IMR-90 (cell line): ENCODE measurements around the gene ANGPTL7. TPM values are rescaled to one million over a fixed set of nuclear protein-coding genes. Genes with fewer than 3 reads are reported as not detected.
A peak's percentile ranks its signal among the peaks of the same experiment; 100 is the strongest.

Experiments
- ATAC-seq: fragments of 200-7000 bp; cut with Tn5 transposase; 2 replicates; pipeline ENCODE4 v1.9.1; 2020; ENCODE audit warnings: low read depth, mild to moderate bottlenecking, moderate library complexity
- BruUV-seq: library from RNA; stranded (reverse); fragments of 400-500 nt; replicated peaks from 2 replicates; lab custom pipeline; 2021; lab: Mats Ljungman, UMichigan
- CTCF ChIA-PET: fragments of 300-600 bp; formaldehyde crosslinking; extraction: SDS; loops from one replicate; lab custom pipeline; 2021; ENCODE audit warnings: antibody characterized with exemption; lab: Yijun Ruan, JAX
- POLR2A ChIA-PET: fragments of 300-600 bp; sonication (Branson Sonifier 250); formaldehyde crosslinking; loops from one replicate; lab custom pipeline; 2022; ENCODE audit warnings: antibody characterized with exemption; ENCODE audit not compliant: unreplicated experiment; lab: Charles Lee
- DNase-seq: peaks from one replicate; pipeline ENCODE4 v3.0.0; 2013
- H2AFZ ChIP-seq: replicated peaks from 2 replicates; pipeline ENCODE3; 2013; ENCODE audit warnings: low read length, mild to moderate bottlenecking; ENCODE audit not compliant: poor library complexity
- H2AK5ac ChIP-seq: 2 replicates; pipeline ENCODE4 v1.6.1; 2013; ENCODE audit warnings: low read depth, low read length, inconsistent platforms
- H2AK9ac ChIP-seq: replicated peaks from 2 replicates; pipeline ENCODE3; 2013; ENCODE audit warnings: mild to moderate bottlenecking, low read depth, low read length, moderate library complexity; ENCODE audit not compliant: poor library complexity
- H2BK120ac ChIP-seq: 2 replicates; pipeline ENCODE4 v1.6.1; 2013; ENCODE audit warnings: low read depth, low read length, inconsistent platforms
- H2BK15ac ChIP-seq: 3 replicates; pipeline ENCODE4 v1.6.1; 2013; ENCODE audit warnings: low read depth, low read length, inconsistent platforms
- H2BK20ac ChIP-seq: 2 replicates; pipeline ENCODE4 v1.6.1; 2013; ENCODE audit warnings: low read depth, mild to moderate bottlenecking, inconsistent platforms, low read length, moderate library complexity
- H2BK5ac ChIP-seq: 2 replicates; pipeline ENCODE4 v1.6.1; 2013; ENCODE audit warnings: mild to moderate bottlenecking, low read depth, low read length, inconsistent platforms; ENCODE audit not compliant: poor library complexity, severe bottlenecking
- H3K14ac ChIP-seq: replicated peaks from 2 replicates; pipeline ENCODE4 v1.6.1; 2013; ENCODE audit warnings: low read depth, low read length, inconsistent platforms
- H3K18ac ChIP-seq: 2 replicates; pipeline ENCODE4 v1.6.1; 2013; ENCODE audit warnings: low read depth, low read length, control low read depth
- H3K23ac ChIP-seq: 2 replicates; pipeline ENCODE4 v1.6.1; 2013; ENCODE audit warnings: low read depth, low read length, inconsistent platforms
- H3K27ac ChIP-seq: 2 replicates; pipeline ENCODE4 v1.5.1; 2013; ENCODE audit warnings: mild to moderate bottlenecking, control low read depth, low read length; ENCODE audit not compliant: insufficient read depth
- H3K27me3 ChIP-seq: 2 replicates; pipeline ENCODE4 v1.6.1; 2013; ENCODE audit warnings: low read length; ENCODE audit not compliant: control insufficient read depth, insufficient read depth
- H3K36me3 ChIP-seq: 2 replicates; pipeline ENCODE4 v1.6.1; 2013; ENCODE audit warnings: low read length, mixed read lengths; ENCODE audit not compliant: control insufficient read depth, insufficient read depth
- H3K4ac ChIP-seq: 2 replicates; pipeline ENCODE4 v1.6.1; 2013; ENCODE audit warnings: low read depth, low read length, inconsistent platforms
- H3K4me1 ChIP-seq: 2 replicates; pipeline ENCODE4 v1.6.1; 2013; ENCODE audit warnings: low read length, mixed read lengths; ENCODE audit not compliant: control insufficient read depth, insufficient read depth
- H3K4me2 ChIP-seq: 2 replicates; pipeline ENCODE4 v1.6.1; 2013; ENCODE audit warnings: low read depth, mild to moderate bottlenecking, control low read depth, low read length, moderate library complexity
- H3K4me3 ChIP-seq: 2 replicates; pipeline ENCODE4 v1.5.1; 2013; ENCODE audit warnings: low read depth, mild to moderate bottlenecking, control low read depth, low read length, moderate library complexity; ENCODE audit not compliant: insufficient read depth
- H3K56ac ChIP-seq: 2 replicates; pipeline ENCODE4 v1.6.1; 2013; ENCODE audit warnings: low read length, inconsistent platforms; ENCODE audit not compliant: insufficient read depth; ENCODE audit errors: extremely low read depth
- H3K79me1 ChIP-seq, 2 experiments: 2 replicates each; pipeline ENCODE4 v1.6.1; 2013; ENCODE audit warnings: low read length in 2 of 2, inconsistent platforms in 1 of 2, low read depth in 1 of 2
- H3K9ac ChIP-seq: 2 replicates; pipeline ENCODE4 v1.6.1; 2013; ENCODE audit warnings: low read depth, low read length, control low read depth
- H3K9me1 ChIP-seq: 2 replicates; pipeline ENCODE4 v1.6.1; 2013; ENCODE audit warnings: low read length, inconsistent platforms; ENCODE audit not compliant: insufficient read depth
- H3K9me3 ChIP-seq: 2 replicates; pipeline ENCODE4 v1.6.1; 2013; ENCODE audit warnings: low read length; ENCODE audit not compliant: control insufficient read depth, insufficient read depth
- H4K20me1 ChIP-seq: 2 replicates; pipeline ENCODE4 v1.6.1; 2013; ENCODE audit warnings: low read length, inconsistent platforms; ENCODE audit not compliant: insufficient read depth
- H4K5ac ChIP-seq: 2 replicates; pipeline ENCODE4 v1.6.1; 2013; ENCODE audit warnings: mild to moderate bottlenecking, low read depth, low read length, control low read depth
- H4K8ac ChIP-seq, 2 experiments: 2 replicates each; pipeline ENCODE4 v1.6.1; 2013; ENCODE audit warnings: low read depth in 2 of 2, low read length in 2 of 2, control low read depth in 1 of 2, inconsistent platforms in 1 of 2
- H4K91ac ChIP-seq: 2 replicates; pipeline ENCODE4 v1.6.1; 2013; ENCODE audit warnings: low read depth, low read length, inconsistent platforms; ENCODE audit not compliant: insufficient read depth
- CEBPB ChIP-seq: IDR thresholded peaks from 2 replicates; pipeline ENCODE4 v1.6.1; 2012; ENCODE audit warnings: low read depth, low read length, improper control_type of control experiment
- CTCF ChIP-seq: conservative IDR thresholded peaks from 2 replicates; pipeline ENCODE4 v1.5.1; 2012; ENCODE audit warnings: mild to moderate bottlenecking, low read depth, low read length, improper control_type of control experiment
- USF2 ChIP-seq: fragments of 150-350 bp; IDR thresholded peaks from 2 replicates; pipeline ENCODE4 v1.6.1; 2017; ENCODE audit warnings: mild to moderate bottlenecking, antibody characterized with exemption, low read length, low read depth
- dilution Hi-C: fragments of 300-500 bp; cut with HindIII; formaldehyde crosslinking; loops from one replicate; pipeline ENCODE4 v1.14.3; 2018; ENCODE audit warnings: low sequenced_read_pairs; ENCODE audit not compliant: unreplicated experiment
- in situ Hi-C: fragments of 300-500 bp; cut with MboI; formaldehyde crosslinking; loops from 3 replicates; pipeline ENCODE4 v1.14.3; 2019; ENCODE audit warnings: low sequenced_read_pairs, inconsistent platforms, mixed read lengths
- intact Hi-C: fragments of 100-400 bp; cut with micrococcal nuclease; formaldehyde crosslinking; loops from 2 replicates; pipeline ENCODE4 v1.10.0; 2022
- polyA plus RNA-seq, 3 experiments: library from polyadenylated mRNA; depleted of rRNA; stranded (reverse); fragments of >200 nt; gene quantifications; 2 replicates each; pipeline ENCODE4 v1.2.3, GENCODE V29; 2012; ENCODE audit warnings: low replicate concordance in 1 of 3
- total RNA-seq: library from RNA; depleted of rRNA; stranded (reverse); fragments of >200 nt; gene quantifications from 2 replicates; pipeline ENCODE4 v1.2.3, GENCODE V29; 2012

ANGPTL7 gene
- total and polyA plus RNA-seq, 2 of the 4 experiments (the other 2 are of a cell fraction) = under 0.01 TPM; not detected in 1

- intact Hi-C loops = no loop called here
- H3K9ac ChIP-seq = no peak overlapping the region
- H2BK15ac ChIP-seq = no peak overlapping the region
- H3K79me1 ChIP-seq = peaks cover under 1 to 8% of the 10 kb centered on the region in 2 experiments
- peak; percentile 52 for ATAC-seq
- no peak overlapping the region for H3K18ac ChIP-seq
- no peaks in the 10 kb centered on the region for H4K20me1 ChIP-seq
- H3K23ac ChIP-seq = no peak overlapping the region
- H2BK5ac ChIP-seq = no peak overlapping the region
- H3K56ac ChIP-seq = no peak overlapping the region
- H3K27ac ChIP-seq = no peak overlapping the region
- H3K14ac ChIP-seq = 0 out of 2 replicates have a peak overlapping the region, but pooled peaks have one; percentile 6
- H3K9me3 ChIP-seq = no peaks in the 10 kb centered on the region
- no peak overlapping the region for H4K5ac ChIP-seq
- peaks cover 4% of the 10 kb centered on the region; the same call in 1 of the 2 replicates for H3K36me3 ChIP-seq
- peak; percentile 49 for DNase-seq
- H2AFZ ChIP-seq = no peak overlapping the region
- no peak overlapping the region for H3K4me3 ChIP-seq
- H3K9me1 ChIP-seq = peaks cover 18% of the 10 kb centered on the region
- H2AK9ac ChIP-seq = no peak overlapping the region
- no peak overlapping the region for H2BK20ac ChIP-seq
- POLR2A ChIA-PET = no interaction called here
- dilution Hi-C loops = no loop called here
- TF ChIP-seq CEBPB (no peak), USF2 (peak; percentile 29; the same call in 1 of the 2 replicates), CTCF (no peak)
- no peak overlapping the region for H4K91ac ChIP-seq
- H3K27me3 ChIP-seq = no peaks in the 10 kb centered on the region
- no peak overlapping the region for H3K4ac ChIP-seq
- H2BK120ac ChIP-seq = no peak overlapping the region
- in situ Hi-C loops = no loop called here
- CTCF ChIA-PET = interaction anchor here (0.7 to 1.7 kb wide), 2 partner anchors 82 to 143 kb away, joined by 5 to 7 read pairs; no protein-coding TSS in a partner anchor
- no peak overlapping the region for H3K4me2 ChIP-seq
- H2AK5ac ChIP-seq = no peak overlapping the region
- peaks cover 17% of the 10 kb centered on the region for H3K4me1 ChIP-seq
- H4K8ac ChIP-seq = no peak overlapping the region
- no TSS peak for BruUV-seq
These were observed 8.8 kb upstream of the ANGPTL7 start for GRCh38 chr1:11180342-11180744.
